GM10248 (cell line): ENCODE data around the gene GNAI2.

Source experiments
- CTCF ChIA-PET: fragments of 300-600 bp; sonication (Branson Sonifier 250); formaldehyde crosslinking; extraction: SDS; loops from one replicate; lab custom pipeline; 2021; ENCODE audit warnings: antibody characterized with exemption; lab: Yijun Ruan, JAX
- POLR2A ChIA-PET: fragments of 350-650 bp; sonication (Branson Sonifier 250); formaldehyde crosslinking; extraction: SDS; loops from one replicate; lab custom pipeline; 2020; ENCODE audit warnings: antibody characterized with exemption; lab: Yijun Ruan, JAX
- DNase-seq: peaks from one replicate; pipeline ENCODE4 v3.0.0; 2012; ENCODE audit errors: extremely low spot score
- CTCF ChIP-seq: IDR thresholded peaks from 2 replicates; pipeline ENCODE4 v1.5.1; 2012; ENCODE audit warnings: mild to moderate bottlenecking, low read depth; ENCODE audit errors: extremely low read depth, missing control alignments, control extremely low read depth

Gene GNAI2

GRCh38 chr3:50245251-50245745 lies 9.3 kb downstream of the GNAI2 start:
- CTCF ChIA-PET = interaction anchor here (1.9 to 12.7 kb wide), 3 partner anchors 13 to 53 kb away, joined by 7 to 276 read pairs (median 70); partner anchors contain the start of gene GNAI2
- TF ChIP-seq CTCF = no peak
- no peak for DNase-seq
- POLR2A ChIA-PET = no interaction called here

DNA sequence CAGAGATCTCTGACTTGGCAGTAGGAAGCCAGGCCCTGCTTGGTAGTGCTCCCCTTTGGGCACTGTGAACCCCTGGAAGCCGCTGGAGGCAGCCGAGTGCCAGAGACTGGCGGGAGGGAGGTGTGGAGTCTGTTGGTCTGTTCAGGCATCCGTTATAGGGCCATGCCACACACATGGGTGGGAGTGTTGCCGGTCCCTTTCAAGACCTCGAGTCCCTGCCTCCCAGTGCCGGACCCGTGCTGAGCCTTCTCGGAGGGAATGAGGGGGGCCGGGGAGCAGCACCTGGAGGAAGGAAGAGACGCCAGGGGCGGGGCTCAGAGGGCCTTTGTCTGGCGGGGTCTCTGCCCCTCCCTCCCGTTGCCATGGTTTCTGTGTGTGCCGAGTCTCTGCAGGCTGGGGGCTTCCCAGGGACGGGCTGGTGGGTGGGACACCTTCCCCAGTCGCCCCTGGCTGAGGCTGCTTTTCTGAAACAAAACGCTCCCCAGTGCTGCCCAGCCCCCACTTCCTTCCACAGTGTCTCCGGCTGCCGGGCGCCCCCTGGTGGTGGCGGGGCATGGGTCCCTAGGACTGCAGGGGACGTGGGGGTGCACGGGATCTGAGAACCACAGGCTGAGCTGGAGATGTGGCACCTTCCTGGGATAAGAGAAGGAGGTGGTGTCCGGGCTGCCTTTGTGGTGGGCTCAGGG lies 10.0 kb downstream of the GNAI2 start:
- DNase-seq = peak; percentile 87
- CTCF ChIA-PET = interaction anchor here (0.7 to 12.7 kb wide), 34 partner anchors 12 to 1728 kb away, joined by 3 to 276 read pairs (median 4); partner anchors contain the start of genes ABHD14B, GNAI2, GNAT1 and HYAL2
- peak; percentile 99 for TF ChIP-seq CTCF
- POLR2A ChIA-PET = interaction anchor here (0.6 to 1.1 kb wide), 3 partner anchors 10 to 38 kb away, joined by 3 to 9 read pairs (median 4); partner anchors contain the start of gene GNAI2

DNA sequence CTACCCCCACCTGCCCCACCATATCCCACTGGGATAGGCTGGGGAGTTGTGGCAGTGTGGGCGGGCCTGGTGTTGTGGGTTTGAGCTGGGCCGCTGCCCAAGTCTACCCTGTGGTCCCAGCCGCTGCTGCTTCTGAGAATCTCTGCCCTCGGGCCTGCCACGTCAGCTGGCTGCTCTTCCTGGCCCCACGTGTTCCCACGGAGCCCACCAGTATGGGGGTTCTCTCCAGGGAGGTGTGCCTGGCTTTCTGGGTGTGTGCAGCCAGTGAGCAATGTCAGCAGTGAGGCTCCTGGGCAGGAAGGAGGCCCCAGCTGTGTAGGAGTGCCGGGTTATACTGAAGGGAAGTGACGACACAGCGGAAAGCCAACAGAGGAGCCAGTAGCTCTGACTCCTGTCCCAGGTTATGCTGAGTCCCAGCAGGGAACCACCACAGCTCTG lies 10.5 kb downstream of the GNAI2 start:
- CTCF ChIA-PET = interaction anchor here (0.7 to 12.7 kb wide), 38 partner anchors 12 to 1727 kb away, joined by 3 to 276 read pairs (median 4); partner anchors contain the start of genes ABHD14B, GNAI2, GNAT1 and HYAL2

DNA sequence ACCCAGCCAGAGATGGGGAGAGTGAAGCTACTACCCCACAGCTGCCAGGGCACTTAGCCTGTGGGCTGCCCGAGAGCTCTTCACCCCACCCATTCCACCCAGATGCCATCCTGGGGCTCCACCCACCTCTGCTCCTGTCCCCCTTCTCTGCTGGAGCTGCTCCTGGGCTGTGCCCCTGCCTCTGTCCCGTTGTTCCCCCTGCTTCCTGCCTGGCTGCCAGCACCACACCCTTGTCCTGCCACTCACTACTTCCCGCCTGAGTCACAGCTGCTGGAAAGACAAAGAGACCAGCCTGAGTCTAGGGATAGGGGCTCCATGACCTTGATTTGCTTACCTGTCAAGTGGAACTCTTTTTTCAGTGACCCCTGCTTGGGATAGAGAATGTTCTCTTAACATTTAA lies 12.4 kb downstream of the GNAI2 start:
- no peak for TF ChIP-seq CTCF
- CTCF ChIA-PET = interaction anchor here (5.5 to 12.7 kb wide), 2 partner anchors 10 to 17 kb away, joined by 152 to 276 read pairs; partner anchors contain the start of gene GNAI2
- POLR2A ChIA-PET = no interaction called here
- DNase-seq = no peak

More for the DNA sequence above, 10.5 kb downstream of the GNAI2 start:
- POLR2A ChIA-PET = interaction anchor here (0.6 to 1.1 kb wide), 3 partner anchors 11 to 38 kb away, joined by 3 to 9 read pairs (median 4); partner anchors contain the start of gene GNAI2
- peak; percentile 78 for DNase-seq
- no peak for TF ChIP-seq CTCF

- POLR2A ChIA-PET = no interaction called here
- CTCF ChIA-PET = interaction anchor here (1.1 to 12.7 kb wide), 5 partner anchors 9 to 79 kb away, joined by 3 to 276 read pairs (median 3); partner anchors contain the start of genes GNAI2 and TUSC2
- no peak for DNase-seq
- no peak for TF ChIP-seq CTCF
These were observed 13.5 kb downstream of the GNAI2 start for GRCh38 chr3:50249457-50249856.

DNA sequence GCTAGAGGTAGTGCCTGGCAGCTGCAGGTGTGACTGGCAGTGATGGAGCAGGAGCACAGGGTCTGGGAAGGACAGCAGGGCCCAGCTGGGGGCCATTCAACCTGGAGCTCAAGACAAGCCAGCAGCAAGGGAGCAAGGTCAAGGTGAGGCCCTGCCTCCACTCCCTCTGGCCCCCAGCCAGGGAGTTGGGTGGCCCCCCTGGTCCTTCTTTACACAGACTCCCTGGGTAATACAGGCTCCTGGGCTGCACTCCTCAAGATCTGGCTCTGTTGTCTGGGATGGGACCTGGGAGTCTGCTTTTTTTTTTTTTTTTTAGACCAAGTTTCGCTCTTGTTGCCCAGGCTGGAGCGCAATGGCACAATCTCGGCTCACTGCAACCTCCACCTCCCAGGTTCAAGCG lies 14.5 kb downstream of the GNAI2 start:
- POLR2A ChIA-PET = interaction anchor here (1.0 kb wide), 1 partner anchor 9 kb away, joined by 3 read pairs; no protein-coding TSS in a partner anchor
- DNase-seq = no peak
- CTCF ChIA-PET = interaction anchor here (0.6 to 12.7 kb wide), 6 partner anchors 8 to 78 kb away, joined by 3 to 276 read pairs (median 4); partner anchors contain the start of genes GNAI2 and TUSC2
- TF ChIP-seq CTCF = no peak
